Stomach (tissue), 4 donors: Measurements from ENCODE around the gene ITPKA.

Source experiments
- CTCF ChIP-seq, 7 experiments: fragments of 450-650 bp in 4 of 7; fragments of 200-600 bp in 3 of 7; sonication (generic) in 3 of 7; IDR thresholded peaks; one replicate each; pipeline ENCODE4 v1.5.1; 2016 to 2019; ENCODE audit warnings: antibody characterized with exemption in 7 of 7, control low read depth in 2 of 7, mild to moderate bottlenecking in 1 of 7
- EP300 ChIP-seq: sonication (generic); formaldehyde crosslinking; IDR thresholded peaks from one replicate; pipeline ENCODE4 v1.6.1; 2017; ENCODE audit warnings: antibody characterized with exemption
- POLR2AphosphoS5 ChIP-seq, 3 donors: sonication (generic); formaldehyde crosslinking; IDR thresholded peaks; one replicate each; pipeline ENCODE4 v1.6.1; 2016; ENCODE audit warnings: antibody characterized with exemption in 3 of 3

- TF ChIP-seq CTCF (IDR thresholded peaks at IDR 0.05), result no peak
- no peak for TF ChIP-seq POLR2AphosphoS5 (IDR thresholded peaks at IDR 0.05)
- no peak for TF ChIP-seq EP300
Measured at GRCh38 chr15:41546851-41547786, 53.4 kb downstream of the ITPKA start.
